Choroid plexus epithelial cell (primary cell): Measurements from ENCODE around the gene CAMSAP2.

Source experiments
- DNase-seq: peaks from one replicate; pipeline ENCODE4 v3.0.0-alpha.2; 2010; ENCODE audit warnings: low read depth
- H3K4me3 ChIP-seq: 2 replicates; pipeline ENCODE4 v1.5.1; 2011; ENCODE audit warnings: low read depth, mild to moderate bottlenecking, control low read depth, low read length, moderate library complexity
- TF ChIP-seq, protein P1 (sequence below): conservative IDR thresholded peaks from 2 replicates; pipeline ENCODE4 v1.5.1; 2011; ENCODE audit warnings: low read depth, mild to moderate bottlenecking, control low read depth, inconsistent platforms, low read length, moderate library complexity

Gene CAMSAP2

DNA sequence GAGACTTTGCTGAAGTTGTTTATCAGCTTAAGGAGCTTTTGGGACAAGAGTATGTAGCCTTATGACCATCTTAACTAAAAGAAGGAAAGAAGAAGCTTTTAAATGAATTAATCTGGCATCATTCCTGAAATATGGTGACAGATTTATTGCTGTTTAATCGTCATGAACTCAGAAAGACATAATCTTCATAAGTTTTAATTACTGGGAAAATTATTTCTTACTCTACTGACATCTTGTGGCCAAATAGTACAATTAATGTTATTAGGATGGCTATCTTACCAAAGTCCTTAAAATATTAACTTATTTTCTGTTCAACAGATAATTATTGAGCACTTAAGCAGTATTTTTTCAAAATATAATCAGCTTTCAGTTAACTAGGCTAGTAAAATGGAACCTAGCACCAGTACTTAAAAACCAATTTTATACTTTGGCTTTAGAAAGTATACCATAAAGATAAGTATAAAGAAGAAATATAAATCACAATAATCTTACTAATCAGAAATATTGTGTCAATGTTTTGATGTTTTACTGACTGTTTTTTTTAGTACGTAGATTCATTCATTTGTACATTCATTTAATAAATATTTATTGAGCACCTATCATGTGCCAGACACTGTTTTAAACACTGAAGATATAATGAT lies 99.4 kb downstream of the CAMSAP2 start:
- DNase-seq, result peak; percentile 48
- TF ChIP-seq, protein P1, sequence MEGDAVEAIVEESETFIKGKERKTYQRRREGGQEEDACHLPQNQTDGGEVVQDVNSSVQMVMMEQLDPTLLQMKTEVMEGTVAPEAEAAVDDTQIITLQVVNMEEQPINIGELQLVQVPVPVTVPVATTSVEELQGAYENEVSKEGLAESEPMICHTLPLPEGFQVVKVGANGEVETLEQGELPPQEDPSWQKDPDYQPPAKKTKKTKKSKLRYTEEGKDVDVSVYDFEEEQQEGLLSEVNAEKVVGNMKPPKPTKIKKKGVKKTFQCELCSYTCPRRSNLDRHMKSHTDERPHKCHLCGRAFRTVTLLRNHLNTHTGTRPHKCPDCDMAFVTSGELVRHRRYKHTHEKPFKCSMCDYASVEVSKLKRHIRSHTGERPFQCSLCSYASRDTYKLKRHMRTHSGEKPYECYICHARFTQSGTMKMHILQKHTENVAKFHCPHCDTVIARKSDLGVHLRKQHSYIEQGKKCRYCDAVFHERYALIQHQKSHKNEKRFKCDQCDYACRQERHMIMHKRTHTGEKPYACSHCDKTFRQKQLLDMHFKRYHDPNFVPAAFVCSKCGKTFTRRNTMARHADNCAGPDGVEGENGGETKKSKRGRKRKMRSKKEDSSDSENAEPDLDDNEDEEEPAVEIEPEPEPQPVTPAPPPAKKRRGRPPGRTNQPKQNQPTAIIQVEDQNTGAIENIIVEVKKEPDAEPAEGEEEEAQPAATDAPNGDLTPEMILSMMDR, result peak; percentile 46
- H3K4me3 ChIP-seq, result no peak overlapping the region

- TF ChIP-seq, protein P1, result no peak
- peak; percentile 59 for DNase-seq
- H3K4me3 ChIP-seq, result no peak overlapping the region
These were observed 100.2 kb downstream of the CAMSAP2 start for GRCh38 chr1:200838676-200839445.

DNA sequence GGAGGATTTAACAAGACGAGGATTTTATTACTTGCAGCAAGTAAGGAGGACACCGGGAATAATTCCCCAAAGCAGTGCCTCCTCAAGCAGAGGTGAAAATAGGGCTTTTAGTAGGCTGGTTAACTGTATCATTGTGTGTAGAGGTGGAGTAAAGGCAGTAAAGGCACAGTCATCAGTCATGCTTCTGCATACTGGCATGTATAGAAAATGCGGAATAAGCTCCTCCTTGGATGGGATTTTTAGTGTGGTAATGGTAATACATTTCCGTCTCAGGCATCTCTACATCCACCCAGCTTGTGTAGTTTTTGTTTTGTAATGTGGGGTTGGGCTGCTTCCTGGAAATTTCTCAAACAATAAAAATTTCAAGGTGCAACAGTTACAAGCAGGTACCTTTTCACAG lies 106.7 kb downstream of the CAMSAP2 start:
- no peak overlapping the region for H3K4me3 ChIP-seq
- no peak for DNase-seq
- TF ChIP-seq, protein P1, result no peak

DNA sequence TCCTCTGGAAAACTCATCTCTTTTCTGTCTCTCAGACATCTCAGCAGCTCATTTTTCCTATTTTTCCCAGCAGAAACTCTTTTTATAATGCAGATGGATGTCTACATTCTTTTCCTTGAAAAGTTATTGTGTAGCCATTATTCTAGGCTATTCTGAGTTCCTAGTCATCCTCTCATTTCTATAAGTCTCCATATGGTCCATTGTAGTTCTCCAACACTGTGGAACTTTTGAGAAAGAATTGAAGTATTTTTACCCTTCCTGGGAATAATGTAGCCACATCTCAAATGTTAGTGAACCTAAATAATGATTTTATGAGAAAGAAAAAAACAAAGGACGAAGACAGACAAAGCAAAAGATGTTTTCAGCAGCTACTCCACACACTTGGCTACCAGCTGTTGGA lies 107.7 kb downstream of the CAMSAP2 start:
- DNase-seq, result no peak
- no peak overlapping the region for H3K4me3 ChIP-seq
- TF ChIP-seq, protein P1, result no peak

- no peak overlapping the region for H3K4me3 ChIP-seq
- no peak for DNase-seq
- TF ChIP-seq, protein P1, result no peak
These were observed 110.7 kb downstream of the CAMSAP2 start for GRCh38 chr1:200849430-200849829.

- no peak for DNase-seq
- TF ChIP-seq, protein P1, result no peak
- H3K4me3 ChIP-seq, result no peak overlapping the region
These were observed 111.9 kb downstream of the CAMSAP2 start for GRCh38 chr1:200850554-200850953.
